Brain microvascular endothelial cell (primary cell): ENCODE measurements around the gene LARP4B.
A peak's percentile ranks its signal among the peaks of the same experiment; 100 is the strongest.

ENCODE experiments used
- DNase-seq: peaks from one replicate; pipeline ENCODE4 v3.0.0-alpha.2; 2020
- H3K27ac ChIP-seq: fragments of 250-450 bp; sonication (Bioruptor Pico); 2 replicates; pipeline ENCODE4 v1.5.1; 2020; ENCODE audit warnings: mild to moderate bottlenecking, moderate library complexity
- H3K27me3 ChIP-seq: fragments of 250-450 bp; sonication (Bioruptor Pico); replicated peaks from 2 replicates; pipeline ENCODE4 v1.5.1; 2020; ENCODE audit warnings: mild to moderate bottlenecking
- H3K36me3 ChIP-seq: fragments of 250-450 bp; sonication (Bioruptor Pico); replicated peaks from 2 replicates; pipeline ENCODE4 v1.5.1; 2020; ENCODE audit warnings: mild to moderate bottlenecking
- H3K4me3 ChIP-seq: 2 replicates; pipeline ENCODE4 v1.5.1; 2011; ENCODE audit warnings: low read depth, mild to moderate bottlenecking, control low read depth, low read length, moderate library complexity
- CTCF ChIP-seq: IDR thresholded peaks from 2 replicates; pipeline ENCODE4 v1.5.1; 2011; ENCODE audit warnings: low read depth, mild to moderate bottlenecking, moderate library complexity, low read length, control low read depth, inconsistent platforms; ENCODE audit errors: missing control alignments
- in situ Hi-C: cut with HindIII; loops from 2 replicates; pipeline ENCODE4 v1.10.0; 2017; ENCODE audit warnings: low sequenced_read_pairs, low pct_ligation_motif_present

The LARP4B gene

GRCh38 chr10:850093-850492, 81.4 kb downstream of the LARP4B start:
- peaks cover 11% of the 10 kb centered on the region for H3K36me3 ChIP-seq
- no peak for TF ChIP-seq CTCF
- no peak for DNase-seq
- in situ Hi-C loops, result no loop called here
- H3K27me3 ChIP-seq, result no peaks in the 10 kb centered on the region
- H3K27ac ChIP-seq, result no peak overlapping the region
- no peak overlapping the region for H3K4me3 ChIP-seq

- peaks cover 8% of the 10 kb centered on the region for H3K36me3 ChIP-seq
- H3K27ac ChIP-seq, result no peak overlapping the region
- DNase-seq, result no peak
- H3K4me3 ChIP-seq, result no peak overlapping the region
- no peaks in the 10 kb centered on the region for H3K27me3 ChIP-seq
- in situ Hi-C loops, result no loop called here
- peak; percentile 44 for TF ChIP-seq CTCF
These were observed 83.6 kb downstream of the LARP4B start for GRCh38 chr10:847868-848267.

DNA sequence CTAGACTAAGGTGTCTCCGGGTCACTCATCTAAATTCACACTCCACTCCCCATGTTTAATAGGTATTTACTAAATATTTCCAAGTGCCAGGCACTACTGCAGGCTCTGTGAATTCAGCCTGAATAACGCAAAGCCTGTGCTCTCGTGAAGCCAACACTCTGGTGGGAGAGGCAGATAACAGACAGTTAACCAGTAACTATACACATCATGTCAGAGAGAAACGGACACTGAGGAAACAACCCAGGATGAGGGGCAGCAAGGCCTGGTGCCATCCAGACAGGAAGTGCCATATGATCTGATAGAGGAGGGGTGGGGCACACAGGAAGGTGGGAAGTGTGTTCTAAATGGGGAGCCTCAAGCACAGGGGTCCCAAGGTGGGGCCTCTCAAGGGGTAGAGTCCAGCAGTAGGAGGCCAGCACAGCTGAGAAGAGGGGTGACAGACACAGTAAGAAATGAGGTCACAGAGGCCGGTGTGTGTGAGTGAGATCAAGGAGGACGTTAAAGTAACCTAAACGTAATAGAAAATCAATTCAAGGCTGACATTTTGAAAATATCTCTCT, 85.3 kb downstream of the LARP4B start:
- DNase-seq, result no peak
- in situ Hi-C loops, result no loop called here
- TF ChIP-seq CTCF, result no peak
- no peak overlapping the region for H3K27ac ChIP-seq
- peaks cover 15% of the 10 kb centered on the region for H3K36me3 ChIP-seq
- H3K27me3 ChIP-seq, result no peaks in the 10 kb centered on the region
- H3K4me3 ChIP-seq, result no peak overlapping the region

DNA sequence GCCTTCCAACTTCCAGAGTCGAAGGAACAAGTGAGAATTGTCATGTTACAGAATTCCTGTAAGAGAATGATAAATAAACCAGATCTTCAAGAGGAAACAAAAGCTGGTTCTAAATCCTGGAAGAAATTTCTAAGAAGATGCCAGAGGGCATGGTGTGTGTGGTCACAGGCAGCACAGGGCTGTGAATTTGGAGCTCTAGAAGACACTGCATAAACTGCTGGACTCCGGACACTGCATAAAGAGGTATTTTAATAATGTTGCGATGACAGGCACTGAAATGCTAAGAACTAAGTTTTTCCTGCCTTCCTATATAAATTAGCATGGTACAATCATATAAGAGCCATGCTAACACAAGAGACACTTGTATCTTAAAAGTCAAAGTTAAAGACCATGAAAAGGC, 86.0 kb downstream of the LARP4B start:
- in situ Hi-C loops, result no loop called here
- Histone ChIP-seq H3K27me3 (no peaks in the 10 kb centered on the region), H3K36me3 (peaks cover 19% of the 10 kb centered on the region), H3K4me3 (no peak overlapping the region), H3K27ac (no peak overlapping the region)
- DNase-seq, result no peak
- no peak for TF ChIP-seq CTCF

DNA sequence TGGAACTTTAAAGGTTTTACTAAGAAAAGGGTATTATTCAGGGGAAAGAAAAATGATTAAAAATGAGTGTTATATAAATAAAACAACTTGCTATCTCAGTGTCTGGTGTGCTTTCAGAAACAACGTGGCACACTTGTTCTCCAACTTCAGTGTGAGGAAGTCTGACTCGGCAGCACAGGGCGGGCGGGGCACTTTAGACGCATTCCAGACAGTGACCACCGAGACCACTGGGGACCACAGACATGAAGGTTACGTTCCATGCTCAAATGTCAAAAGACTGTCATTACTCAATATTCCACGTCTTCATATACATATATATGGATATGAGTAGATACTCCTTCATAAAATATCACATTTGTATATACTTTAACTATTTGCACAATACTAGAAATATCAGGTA, 87.0 kb downstream of the LARP4B start:
- no peaks in the 10 kb centered on the region for H3K27me3 ChIP-seq
- peak overlapping the region; percentile 20 for H3K27ac ChIP-seq
- peak; percentile 63 for DNase-seq
- in situ Hi-C loops, result no loop called here
- no peak overlapping the region for H3K4me3 ChIP-seq
- H3K36me3 ChIP-seq, result peaks cover 24% of the 10 kb centered on the region
- no peak for TF ChIP-seq CTCF

- Histone ChIP-seq H3K27ac (no peak overlapping the region), H3K4me3 (no peak overlapping the region), H3K27me3 (no peaks in the 10 kb centered on the region), H3K36me3 (peaks cover 24% of the 10 kb centered on the region)
- in situ Hi-C loops, result no loop called here
- no peak for DNase-seq
- no peak for TF ChIP-seq CTCF
These were observed 87.8 kb downstream of the LARP4B start for GRCh38 chr10:843703-844102.
